ENCODE results near the gene ATP6V1E1. TPM values are rescaled to one million over a fixed set of nuclear protein-coding genes. Genes with fewer than 3 reads are reported as not detected.

The ATP6V1E1 gene
- polyA plus RNA-seq, 3 donors: 114 to 147 (median 144) TPM

GRCh38 chr22:17641269-17641668 is 12.7 kb upstream of the ATP6V1E1 start:
- no peaks in the 10 kb centered on the region for H3K27me3 ChIP-seq (ENCODE audit: control insufficient read depth in 2 of 2, insufficient read depth in 2 of 2, low read length in 2 of 2)
- Mint-ChIP-seq H3K9me3 (peaks cover 0 to 3% (median 0%) of the 10 kb centered on the region in 7 donors), H3K36me3 (peaks cover 10 to 15% of the 10 kb centered on the region in 2 donors), H3K27me3 (ENCODE audit: low read depth in 3 of 3) (no peaks in the 10 kb centered on the region), H3K4me1 (peaks cover 47% of the 10 kb centered on the region), H3K4me3 (no peak overlapping the region), H3K27ac (peak overlapping the region; percentile 13 to 85 (median 76))
- peaks cover 75% of the 10 kb centered on the region for H3K79me2 ChIP-seq (ENCODE audit: insufficient read depth, low read length)
- no peak overlapping the region for H3K4me2 ChIP-seq (replicated peaks; ENCODE audit: extremely low read depth, low read length, poor library complexity, severe bottlenecking)
- H3K4me3 ChIP-seq (replicated peaks in 1 of 3; ENCODE audit: low read depth in 2 of 3, low read length in 3 of 3): no peak overlapping the region
- no peak overlapping the region for H3K27ac ChIP-seq (ENCODE audit: low read depth in 1 of 2, low read length in 2 of 2)
- H3K36me3 ChIP-seq (replicated peaks in 1 of 2; ENCODE audit: control insufficient read depth in 1 of 2, insufficient read depth in 2 of 2, low read length in 2 of 2): no peaks in the 10 kb centered on the region
- peak in 2 of 3 donors; percentile 40 to 59 for DNase-seq
- no CpG with 5 or more reads among the region's 3 CpGs for WGBS (ENCODE audit: insufficient coverage)
- peaks cover 34 to 45% of the 10 kb centered on the region in 2 donors for H3K4me1 ChIP-seq (ENCODE audit: control insufficient read depth in 1 of 2, insufficient read depth in 2 of 2, low read length in 2 of 2)
- no peaks in the 10 kb centered on the region for H4K20me1 ChIP-seq (ENCODE audit: insufficient read depth, low read length)
- TF ChIP-seq CTCF (IDR thresholded peaks at IDR 0.05): no peak
- H3K9ac ChIP-seq (ENCODE audit: insufficient read depth, low read length, poor library complexity, severe bottlenecking): no peak overlapping the region
- no peak overlapping the region for H2AFZ ChIP-seq (ENCODE audit: insufficient read depth, low read depth, low read length, poor library complexity, severe bottlenecking)
- H3K9me3 ChIP-seq (replicated peaks in 1 of 2; ENCODE audit: control insufficient read depth in 1 of 2, insufficient read depth in 1 of 2, low read length in 2 of 2): no peaks in the 10 kb centered on the region
- intact Hi-C loops (cut with micrococcal nuclease): no loop called here

GRCh38 chr22:17639247-17639741 is 10.7 kb upstream of the ATP6V1E1 start:
- Histone ChIP-seq H3K27me3 (ENCODE audit: control insufficient read depth in 2 of 2, insufficient read depth in 2 of 2, low read length in 2 of 2) (no peaks in the 10 kb centered on the region), H3K9ac (ENCODE audit: insufficient read depth, low read length, poor library complexity, severe bottlenecking) (peak overlapping the region; percentile 97), H3K4me2 (replicated peaks; ENCODE audit: extremely low read depth, low read length, poor library complexity, severe bottlenecking) (peak overlapping the region; percentile 90), H3K9me3 (replicated peaks in 1 of 2; ENCODE audit: control insufficient read depth in 1 of 2, insufficient read depth in 1 of 2, low read length in 2 of 2) (no peaks in the 10 kb centered on the region), H3K4me1 (ENCODE audit: control insufficient read depth in 1 of 2, insufficient read depth in 2 of 2, low read length in 2 of 2) (peaks cover 34 to 45% of the 10 kb centered on the region in 2 donors), H3K27ac (ENCODE audit: low read depth in 1 of 2, low read length in 2 of 2) (peak overlapping the region; percentile 97 to 98), H3K36me3 (replicated peaks in 1 of 2; ENCODE audit: control insufficient read depth in 1 of 2, insufficient read depth in 2 of 2, low read length in 2 of 2) (no peaks in the 10 kb centered on the region), H2AFZ (ENCODE audit: insufficient read depth, low read depth, low read length, poor library complexity, severe bottlenecking) (peak overlapping the region; percentile 88), H3K4me3 (replicated peaks in 1 of 3; ENCODE audit: low read depth in 2 of 3, low read length in 3 of 3) (peak overlapping the region; percentile 77 to 89 (median 84)), H4K20me1 (ENCODE audit: insufficient read depth, low read length) (no peaks in the 10 kb centered on the region), H3K79me2 (ENCODE audit: insufficient read depth, low read length) (peaks cover 56% of the 10 kb centered on the region)
- H3K36me3 Mint-ChIP-seq: peaks cover 10 to 12% of the 10 kb centered on the region in 2 donors
- H3K4me1 Mint-ChIP-seq: peaks cover 41% of the 10 kb centered on the region
- H3K4me3 Mint-ChIP-seq: peak overlapping the region; percentile 91 to 98
- TF ChIP-seq CTCF (IDR thresholded peaks at IDR 0.05): no peak
- 0% methylated on average over 2 of the region's 8 CpGs for WGBS (ENCODE audit: insufficient coverage)
- intact Hi-C loops (cut with micrococcal nuclease): loop anchor here (5.0 kb wide), 3 partner anchors 33 to 68 kb away; no protein-coding TSS in a partner anchor
- peaks cover 0 to 3% (median 0%) of the 10 kb centered on the region in 7 donors for H3K9me3 Mint-ChIP-seq
- no peaks in the 10 kb centered on the region for H3K27me3 Mint-ChIP-seq (ENCODE audit: low read depth in 3 of 3)
- H3K27ac Mint-ChIP-seq: peak overlapping the region; percentile 98 to 100 (median 99)
- DNase-seq: peak in 2 of 3 donors; percentile 29 to 32

All from CD14-positive monocyte (primary cell).